ENCODE results near the gene SPOCK3. TPM values are rescaled to one million over a fixed set of nuclear protein-coding genes. Genes with fewer than 3 reads are reported as not detected.

The SPOCK3 gene
- total and polyA plus RNA-seq, 5 experiments from 2014 or later: not detected

DNA sequence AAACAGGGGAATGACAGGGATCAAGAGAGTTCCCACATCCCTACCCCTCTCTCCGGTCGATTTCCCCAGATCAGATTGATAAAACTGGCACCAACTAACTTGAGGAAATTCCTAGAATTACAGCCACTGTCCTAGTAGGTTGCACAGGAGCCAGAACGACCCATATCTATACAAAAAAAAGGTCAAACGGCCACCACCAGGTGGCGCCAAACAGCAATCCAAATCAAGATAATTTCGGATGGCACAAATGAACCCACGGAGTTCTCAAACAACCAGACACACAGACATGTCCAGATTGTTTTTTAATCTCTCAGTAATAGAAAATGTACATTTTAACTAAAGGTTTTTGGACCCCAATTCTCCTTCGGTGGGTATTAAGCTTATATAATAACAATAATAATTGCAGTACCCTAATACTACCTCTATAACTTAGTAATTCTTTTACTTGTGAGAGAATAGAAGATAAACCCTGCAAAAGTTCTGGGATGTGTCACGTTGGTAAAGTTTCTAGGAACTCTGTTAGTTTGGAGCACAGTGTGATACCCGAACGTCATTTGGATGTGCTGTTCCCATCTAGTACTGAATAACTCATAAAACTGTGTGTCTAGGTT is 212.6 kb downstream of the SPOCK3 start:
- DNase-seq: peak; percentile 1 to 65 (median 26)
- POLR2A ChIA-PET: no interaction called here
- Mint-ChIP-seq H3K9me3 (no peaks in the 10 kb centered on the region), H3K4me3 (no peak overlapping the region), H3K27me3 (peaks cover 0 to 4% (median 0%) of the 10 kb centered on the region in 5 donors), H3K36me3 (no peaks in the 10 kb centered on the region), H3K4me1 (no peaks in the 10 kb centered on the region), H3K27ac (no peak overlapping the region)
- peak in 1 of 2 donors; percentile 43 for ATAC-seq

DNA sequence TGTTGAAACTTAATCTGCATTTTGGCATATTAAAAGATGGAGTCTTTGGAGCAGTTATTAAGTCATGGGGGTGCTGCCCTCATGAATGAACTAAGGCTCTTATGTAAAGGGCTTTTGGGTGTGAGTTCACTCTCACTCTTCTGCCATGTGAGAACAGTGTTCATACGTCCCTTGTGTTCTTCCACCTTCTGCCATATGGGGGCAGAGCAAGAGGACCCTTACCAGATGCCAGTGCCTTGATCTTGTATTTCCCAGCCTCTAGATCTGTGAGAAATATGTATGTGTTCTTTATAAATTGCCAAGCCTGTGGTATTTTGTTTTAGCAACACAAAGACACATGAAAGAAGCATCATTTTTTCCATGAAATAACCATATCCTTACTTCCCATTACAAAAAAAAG is 213.9 kb downstream of the SPOCK3 start:
- H3K9me3 Mint-ChIP-seq: no peaks in the 10 kb centered on the region
- no peak for ATAC-seq
- no peaks in the 10 kb centered on the region for H3K4me1 Mint-ChIP-seq
- no peak for DNase-seq
- H3K4me3 Mint-ChIP-seq: no peak overlapping the region
- no peak overlapping the region for H3K27ac Mint-ChIP-seq
- H3K27me3 Mint-ChIP-seq: peaks cover 0 to 4% (median 0%) of the 10 kb centered on the region in 5 donors
- H3K36me3 Mint-ChIP-seq: no peaks in the 10 kb centered on the region
- POLR2A ChIA-PET: no interaction called here

DNA sequence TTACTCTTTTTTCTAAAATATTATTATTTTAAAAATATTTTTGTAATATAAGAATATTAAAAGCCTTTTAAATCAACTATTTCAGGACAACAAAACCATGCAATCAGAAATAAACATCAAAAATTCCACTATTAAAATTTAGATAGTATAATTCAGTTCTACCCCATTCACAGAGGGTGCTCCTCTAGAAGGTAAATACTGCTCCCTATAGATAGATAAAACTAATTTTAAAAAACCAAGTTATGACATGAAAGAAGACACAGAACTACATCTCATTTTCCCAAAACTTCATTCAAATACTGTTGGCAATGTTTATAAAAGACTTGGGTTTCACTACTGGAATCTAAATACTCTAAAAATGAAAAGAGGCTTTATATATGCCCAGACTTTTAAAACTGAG is 219.3 kb downstream of the SPOCK3 start:
- Mint-ChIP-seq H3K4me1 (no peaks in the 10 kb centered on the region), H3K27me3 (peaks cover 0 to 4% (median 0%) of the 10 kb centered on the region in 5 donors), H3K36me3 (no peaks in the 10 kb centered on the region), H3K27ac (no peak overlapping the region), H3K4me3 (no peak overlapping the region), H3K9me3 (no peaks in the 10 kb centered on the region)
- no peak for DNase-seq
- POLR2A ChIA-PET: no interaction called here
- no peak for ATAC-seq

DNA sequence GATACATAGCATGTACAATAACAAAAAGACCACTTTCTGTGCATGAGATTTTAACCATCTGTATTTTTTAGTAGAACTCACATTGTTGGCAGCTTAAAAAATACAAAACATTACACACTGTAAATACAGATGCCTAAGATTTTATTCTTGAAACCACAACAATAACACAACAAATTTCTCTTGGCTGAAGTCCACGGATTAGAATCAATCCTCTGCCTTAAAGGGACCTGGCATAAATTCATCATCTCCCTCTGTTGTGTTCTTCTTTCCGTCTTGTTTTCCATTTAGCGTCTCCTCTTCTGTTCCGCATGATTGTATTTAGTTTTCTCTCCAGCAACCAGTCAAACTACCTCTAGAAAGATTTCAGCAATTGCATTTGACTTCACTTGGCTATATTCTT is 231.0 kb downstream of the SPOCK3 start:
- no peak for DNase-seq
- H3K4me1 Mint-ChIP-seq: no peaks in the 10 kb centered on the region
- ATAC-seq: no peak
- H3K9me3 Mint-ChIP-seq: peaks cover 0 to 4% (median 0%) of the 10 kb centered on the region in 9 donors
- H3K36me3 Mint-ChIP-seq: no peaks in the 10 kb centered on the region
- H3K4me3 Mint-ChIP-seq: no peak overlapping the region
- no peaks in the 10 kb centered on the region for H3K27me3 Mint-ChIP-seq
- POLR2A ChIA-PET: no interaction called here
- no peak overlapping the region for H3K27ac Mint-ChIP-seq

DNA sequence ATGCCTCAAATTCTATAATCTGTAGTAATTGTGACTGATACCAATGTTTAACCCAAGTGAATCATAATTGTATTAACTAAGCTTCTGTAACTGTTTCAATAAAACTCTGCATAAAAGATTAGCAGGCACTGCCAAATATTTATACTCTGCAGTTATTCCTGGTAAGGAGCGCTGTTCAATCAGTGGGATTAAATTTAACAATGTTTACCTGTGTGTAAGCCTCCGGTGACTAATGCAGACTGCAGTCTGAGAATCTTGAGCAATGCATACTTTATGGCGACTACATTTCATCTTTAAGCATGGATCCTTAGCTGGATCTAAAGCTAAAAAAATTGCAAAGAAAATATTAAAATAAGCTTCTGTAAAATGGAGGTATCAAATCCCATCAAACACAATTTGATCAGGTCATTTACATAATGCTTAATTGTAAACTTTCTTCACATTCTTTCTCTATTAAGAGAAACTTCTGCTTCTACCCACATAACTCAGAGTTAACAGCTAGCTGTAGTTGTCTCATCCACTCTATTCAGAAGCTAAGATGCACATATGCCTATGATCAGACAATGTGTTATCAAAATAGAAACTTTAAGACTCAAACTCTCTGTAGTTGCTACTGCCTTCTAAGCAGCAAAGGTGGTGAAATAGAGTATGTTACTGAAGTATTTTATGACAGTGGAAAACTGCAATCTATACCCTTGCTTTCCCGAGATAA is 234.0 kb downstream of the SPOCK3 start:
- Mint-ChIP-seq H3K4me1 (no peaks in the 10 kb centered on the region), H3K4me3 (no peak overlapping the region), H3K27ac (no peak overlapping the region), H3K9me3 (peaks cover 0 to 2% (median 0%) of the 10 kb centered on the region in 9 donors), H3K27me3 (no peaks in the 10 kb centered on the region), H3K36me3 (no peaks in the 10 kb centered on the region)
- DNase-seq (no peak), ATAC-seq (no peak)
- POLR2A ChIA-PET: no interaction called here

DNA sequence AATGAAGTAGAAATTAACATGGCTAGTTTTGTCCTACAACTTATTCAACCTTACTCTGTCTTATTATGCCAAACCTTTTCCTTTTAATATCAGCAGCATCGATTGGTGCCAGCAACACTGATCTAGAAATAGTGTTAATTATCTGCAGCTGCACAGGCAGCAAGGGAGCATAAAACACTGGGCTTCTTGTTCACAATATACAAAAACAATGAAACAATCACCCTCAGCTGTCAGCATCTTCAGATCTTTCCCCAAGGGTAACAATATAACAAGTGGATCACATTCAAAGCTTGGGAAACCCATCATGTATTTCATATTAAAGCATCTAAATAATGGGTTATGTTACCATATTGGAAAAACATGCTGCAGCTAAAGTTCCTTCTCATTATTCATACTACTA is 238.1 kb downstream of the SPOCK3 start:
- H3K4me3 Mint-ChIP-seq: no peak overlapping the region
- no peaks in the 10 kb centered on the region for H3K27me3 Mint-ChIP-seq
- H3K36me3 Mint-ChIP-seq: no peaks in the 10 kb centered on the region
- no peak for DNase-seq
- no peak overlapping the region for H3K27ac Mint-ChIP-seq
- peaks cover 0 to 8% (median 0%) of the 10 kb centered on the region in 9 donors for H3K9me3 Mint-ChIP-seq
- no peaks in the 10 kb centered on the region for H3K4me1 Mint-ChIP-seq
- POLR2A ChIA-PET: no interaction called here
- ATAC-seq: no peak

DNA sequence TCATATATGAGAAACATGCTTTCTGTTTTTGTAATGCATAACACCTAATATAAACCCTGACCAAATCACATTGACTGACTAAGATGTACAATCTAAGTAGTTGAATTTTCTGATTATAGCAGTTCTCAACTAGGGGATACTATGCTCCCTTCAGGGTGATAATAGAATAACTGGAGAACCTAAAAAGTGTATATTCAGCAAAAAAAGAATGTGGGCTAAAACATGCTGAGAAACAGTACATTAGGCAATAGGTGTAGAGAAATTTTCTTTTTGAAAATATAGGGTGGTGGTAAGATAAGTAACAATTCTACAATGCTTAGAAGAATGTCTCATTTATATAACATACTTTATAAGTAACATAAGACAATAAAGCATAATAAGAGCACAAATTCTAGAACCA is 239.6 kb downstream of the SPOCK3 start:
- Mint-ChIP-seq H3K9me3 (peaks cover 0 to 8% (median 0%) of the 10 kb centered on the region in 9 donors), H3K27ac (no peak overlapping the region), H3K4me1 (no peaks in the 10 kb centered on the region), H3K27me3 (no peaks in the 10 kb centered on the region), H3K36me3 (no peaks in the 10 kb centered on the region), H3K4me3 (no peak overlapping the region)
- DNase-seq (no peak), ATAC-seq (no peak)
- POLR2A ChIA-PET: no interaction called here

DNA sequence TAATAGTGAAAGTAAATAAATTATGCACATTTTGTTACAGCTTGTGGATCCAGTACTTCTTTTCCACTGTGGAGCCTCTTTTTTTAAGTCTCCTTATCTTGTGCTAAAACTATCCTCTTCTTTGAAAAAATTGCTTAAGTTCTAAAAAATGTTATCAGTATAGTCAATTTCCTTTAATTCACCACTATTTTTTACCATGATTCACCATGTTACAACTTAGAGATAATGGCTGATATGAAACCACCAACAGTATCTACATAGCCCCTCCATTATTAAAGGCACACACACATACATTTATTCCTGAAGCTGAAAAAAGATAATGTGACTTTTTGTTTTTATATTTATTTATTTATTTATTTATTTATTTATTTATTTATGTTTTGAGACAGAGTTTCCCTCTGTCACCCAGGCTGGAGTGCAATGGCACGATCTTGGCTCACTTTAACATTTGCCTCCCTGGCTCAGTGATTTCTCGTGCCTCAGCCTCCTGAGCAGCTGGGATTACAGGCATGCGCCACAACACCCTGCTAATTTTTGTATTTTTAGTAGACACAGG is 243.2 kb downstream of the SPOCK3 start:
- ATAC-seq (no peak), DNase-seq (no peak)
- no peak overlapping the region for H3K27ac Mint-ChIP-seq
- POLR2A ChIA-PET: no interaction called here
- no peak overlapping the region for H3K4me3 Mint-ChIP-seq
- no peaks in the 10 kb centered on the region for H3K27me3 Mint-ChIP-seq
- no peaks in the 10 kb centered on the region for H3K4me1 Mint-ChIP-seq
- peaks cover 0 to 8% (median 0%) of the 10 kb centered on the region in 9 donors for H3K9me3 Mint-ChIP-seq
- no peaks in the 10 kb centered on the region for H3K36me3 Mint-ChIP-seq

DNA sequence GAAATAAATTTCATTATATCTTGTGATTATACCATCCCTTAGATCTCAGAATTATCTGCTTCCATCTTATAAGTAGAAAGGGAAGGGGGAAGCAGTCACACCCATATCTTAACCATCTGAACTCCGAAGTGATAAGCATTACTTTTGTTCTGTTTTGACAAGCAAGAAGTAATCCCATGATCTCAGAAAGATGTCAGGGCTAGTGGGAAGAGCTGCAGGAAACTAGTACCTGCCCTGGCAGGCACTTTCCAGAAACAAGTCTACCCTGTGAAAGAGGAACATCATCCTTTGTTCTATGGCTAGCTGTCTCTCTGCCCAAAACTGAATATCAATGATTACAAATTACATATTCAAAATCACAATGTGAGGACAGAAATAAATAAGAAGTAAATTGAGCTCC is 244.4 kb downstream of the SPOCK3 start:
- no peak for ATAC-seq
- no peak overlapping the region for H3K27ac Mint-ChIP-seq
- POLR2A ChIA-PET: no interaction called here
- no peaks in the 10 kb centered on the region for H3K27me3 Mint-ChIP-seq
- peaks cover 0 to 8% (median 0%) of the 10 kb centered on the region in 9 donors for H3K9me3 Mint-ChIP-seq
- no peak overlapping the region for H3K4me3 Mint-ChIP-seq
- no peaks in the 10 kb centered on the region for H3K36me3 Mint-ChIP-seq
- DNase-seq: no peak
- no peaks in the 10 kb centered on the region for H3K4me1 Mint-ChIP-seq

DNA sequence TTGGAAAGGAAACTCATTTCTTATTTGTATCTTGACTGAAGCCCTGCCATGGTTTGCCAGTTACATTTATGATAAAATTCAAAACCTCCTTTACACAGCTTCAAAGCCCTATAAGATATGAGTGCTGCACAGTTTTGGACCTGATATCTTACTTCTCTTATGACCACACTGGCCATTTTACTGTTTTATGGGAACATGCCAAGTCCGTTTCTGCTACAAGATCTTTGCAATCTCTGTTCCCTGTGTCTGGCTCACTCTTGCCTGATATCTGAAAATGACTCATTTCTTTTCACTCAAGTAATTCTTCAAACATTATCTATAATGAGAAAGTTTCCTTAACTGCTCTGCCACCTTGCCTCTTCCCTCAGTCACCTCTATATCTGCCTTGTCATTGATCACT is 247.3 kb downstream of the SPOCK3 start:
- Mint-ChIP-seq H3K4me3 (no peak overlapping the region), H3K27ac (no peak overlapping the region), H3K36me3 (no peaks in the 10 kb centered on the region), H3K27me3 (no peaks in the 10 kb centered on the region), H3K9me3 (no peaks in the 10 kb centered on the region), H3K4me1 (no peaks in the 10 kb centered on the region)
- POLR2A ChIA-PET: no interaction called here
- ATAC-seq (no peak), DNase-seq (no peak)

DNA sequence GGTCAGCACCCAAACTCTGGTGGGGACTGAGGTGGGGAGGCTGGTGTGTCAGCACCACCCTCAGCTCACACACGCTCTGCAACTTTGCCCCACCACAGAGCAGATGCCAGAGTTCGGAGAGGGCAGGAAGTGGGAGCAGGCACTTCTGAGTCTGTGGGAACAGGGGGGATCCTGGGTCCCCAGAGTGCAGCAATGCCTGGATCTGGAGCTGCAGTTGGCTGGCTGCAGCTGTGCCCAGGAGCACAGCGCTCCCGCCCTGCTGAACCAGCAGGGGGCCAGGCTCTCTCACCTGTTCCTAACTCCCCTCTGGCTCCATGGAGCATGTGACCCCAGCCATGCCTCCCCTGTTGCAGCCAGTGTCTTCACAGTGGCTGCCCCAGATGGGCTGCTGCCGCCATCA is 252.4 kb downstream of the SPOCK3 start:
- Mint-ChIP-seq H3K27ac (no peak overlapping the region), H3K27me3 (no peaks in the 10 kb centered on the region)
- no peak for ATAC-seq

DNA sequence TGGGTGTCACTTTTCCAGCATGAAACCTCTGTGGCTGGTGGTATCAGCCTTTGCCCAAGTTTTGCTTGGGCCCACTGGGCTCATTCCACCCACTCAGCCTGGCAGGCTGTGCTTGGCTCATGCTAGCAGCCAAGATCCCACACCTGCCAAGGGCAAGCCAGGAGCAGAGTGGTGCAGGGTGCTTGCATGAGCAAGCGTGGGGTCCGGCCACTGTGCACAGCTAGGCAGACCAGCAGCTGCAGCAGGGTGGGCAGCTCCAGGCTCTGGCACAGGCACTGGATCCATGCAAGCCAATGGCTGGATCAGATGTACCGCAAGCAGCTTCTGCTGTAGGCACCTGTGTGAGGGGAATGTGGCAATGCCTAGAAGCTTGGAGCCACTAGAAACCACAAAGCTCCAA is 253.9 kb downstream of the SPOCK3 start:
- POLR2A ChIA-PET: no interaction called here
- Mint-ChIP-seq H3K4me1 (no peaks in the 10 kb centered on the region), H3K36me3 (peaks cover 0 to 2% (median 0%) of the 10 kb centered on the region in 3 donors), H3K4me3 (no peak overlapping the region), H3K9me3 (peaks cover 0 to 15% (median 2%) of the 10 kb centered on the region in 9 donors), H3K27me3 (no peaks in the 10 kb centered on the region), H3K27ac (no peak overlapping the region)
- ATAC-seq (no peak), DNase-seq (no peak)

More for the DNA sequence above, 252.4 kb downstream of the SPOCK3 start:
- Mint-ChIP-seq H3K9me3 (peaks cover 0 to 15% (median 1%) of the 10 kb centered on the region in 9 donors), H3K4me1 (no peaks in the 10 kb centered on the region), H3K36me3 (peaks cover 0 to 2% (median 0%) of the 10 kb centered on the region in 3 donors), H3K4me3 (no peak overlapping the region)
- DNase-seq: no peak
- POLR2A ChIA-PET: no interaction called here

DNA sequence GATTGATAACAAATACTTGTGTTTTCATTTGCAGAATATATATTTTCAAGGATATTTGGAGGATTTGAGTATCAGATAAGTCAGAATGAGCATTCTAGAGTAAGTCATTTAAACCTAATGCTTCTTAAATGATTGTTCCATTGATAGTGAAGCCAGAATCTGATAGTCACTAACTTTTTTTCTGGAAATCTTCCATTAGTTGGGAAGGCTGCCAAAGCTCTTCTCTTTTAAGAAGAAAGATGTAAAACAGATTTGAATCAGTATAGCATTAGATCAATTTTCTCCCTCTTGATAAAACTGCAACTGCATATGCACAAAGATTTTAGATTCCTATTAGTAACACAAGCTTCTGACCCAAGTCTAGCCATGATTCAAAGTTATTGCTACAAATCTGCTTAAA is 256.7 kb downstream of the SPOCK3 start:
- Mint-ChIP-seq H3K4me3 (no peak overlapping the region), H3K9me3 (peaks cover 0 to 15% (median 2%) of the 10 kb centered on the region in 9 donors), H3K36me3 (peaks cover 0 to 2% (median 0%) of the 10 kb centered on the region in 3 donors), H3K27ac (no peak overlapping the region), H3K4me1 (no peaks in the 10 kb centered on the region), H3K27me3 (no peaks in the 10 kb centered on the region)
- ATAC-seq: no peak
- DNase-seq: no peak
- POLR2A ChIA-PET: no interaction called here
